Activated naive CD4-positive, alpha-beta T cell treated with anti-CD3 and anti-CD28 coated beads, Interleukin-2, amount 50 U/mL, for 16 hours (primary cell): ENCODE data around the gene TSHZ1.
"Not testable (repeated sequence)": the region's sequence is repeated elsewhere in the genome, so short reads cannot be mapped to it uniquely, and the experiment has no call there.

Experiments used
- DNase-seq: peaks from one replicate; pipeline ENCODE4 v3.0.0-alpha.2; 2020

The TSHZ1 gene

GRCh38 chr18:75320506-75320905, 109.9 kb downstream of the TSHZ1 start:
- no peak for DNase-seq

- DNase-seq = no peak
Measured at GRCh38 chr18:75321431-75321830, 110.8 kb downstream of the TSHZ1 start.

GRCh38 chr18:75322206-75322605, 111.6 kb downstream of the TSHZ1 start:
- no peak for DNase-seq

- DNase-seq = no peak
Measured at GRCh38 chr18:75323821-75324585, 113.4 kb downstream of the TSHZ1 start.

- no peak for DNase-seq
Measured at GRCh38 chr18:75324686-75325257, 114.2 kb downstream of the TSHZ1 start.

DNA sequence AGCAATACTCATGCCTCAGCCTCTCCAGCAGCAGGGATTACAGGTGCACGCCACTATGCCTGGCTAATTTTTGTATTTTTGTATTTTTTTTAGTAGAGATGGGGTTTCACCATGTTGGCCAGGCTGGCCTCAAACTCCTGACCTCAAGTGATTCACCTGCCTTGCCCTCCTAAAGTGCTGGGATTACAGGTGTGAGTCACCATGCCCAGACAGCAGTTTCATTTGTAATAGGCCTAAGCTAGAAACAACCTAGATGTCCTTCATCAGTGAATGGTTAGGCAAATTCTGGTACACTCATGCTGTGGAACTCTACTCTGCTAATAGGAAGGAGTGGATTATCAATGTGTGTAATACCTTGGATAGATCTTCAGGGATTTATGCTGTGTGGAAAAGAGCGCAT, 119.2 kb downstream of the TSHZ1 start:
- not testable (repeated sequence) for DNase-seq

- DNase-seq = no peak
Measured at GRCh38 chr18:75330308-75330707, 119.7 kb downstream of the TSHZ1 start.

DNA sequence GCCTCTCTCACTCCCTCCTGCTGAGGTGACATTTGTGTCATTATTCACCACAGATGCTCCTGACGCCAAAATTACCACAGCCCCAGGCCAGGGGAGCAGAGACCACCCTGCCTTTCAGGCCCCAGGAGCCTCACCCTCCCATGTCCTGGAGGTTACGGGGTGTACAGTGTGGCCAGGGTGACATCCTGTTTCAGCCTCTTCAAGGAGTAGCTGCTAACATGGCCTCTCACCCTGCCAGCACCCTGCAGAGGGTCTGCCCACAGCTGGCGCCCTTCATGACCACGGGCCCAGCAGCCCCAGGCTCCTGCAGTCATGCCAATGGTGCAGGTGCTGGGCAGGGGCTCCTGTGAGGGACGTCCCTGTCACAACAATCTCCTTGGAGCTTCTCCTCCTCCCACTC, 124.3 kb downstream of the TSHZ1 start:
- DNase-seq = no peak

- no peak for DNase-seq
Measured at GRCh38 chr18:75335511-75335910, 124.9 kb downstream of the TSHZ1 start.

DNA sequence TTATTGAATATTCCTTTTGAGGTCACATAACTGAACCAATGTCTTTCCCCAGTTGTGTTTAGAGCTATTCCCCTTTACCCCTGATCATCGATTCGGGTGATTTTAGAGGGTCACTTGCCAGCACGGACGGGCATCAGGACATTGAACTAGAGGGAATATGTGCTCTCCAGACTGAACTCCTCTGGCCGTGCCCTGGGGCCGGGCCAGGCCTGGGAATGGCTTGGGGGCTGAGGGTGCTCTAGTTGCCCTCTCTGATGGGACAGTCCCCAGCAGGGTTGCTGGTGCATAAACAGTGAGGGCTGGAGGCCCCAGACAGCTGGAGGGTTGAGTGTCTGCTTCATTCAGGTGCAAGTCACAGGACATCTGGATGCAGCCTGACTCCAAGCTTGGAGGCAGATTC, 126.2 kb downstream of the TSHZ1 start:
- DNase-seq = no peak

DNA sequence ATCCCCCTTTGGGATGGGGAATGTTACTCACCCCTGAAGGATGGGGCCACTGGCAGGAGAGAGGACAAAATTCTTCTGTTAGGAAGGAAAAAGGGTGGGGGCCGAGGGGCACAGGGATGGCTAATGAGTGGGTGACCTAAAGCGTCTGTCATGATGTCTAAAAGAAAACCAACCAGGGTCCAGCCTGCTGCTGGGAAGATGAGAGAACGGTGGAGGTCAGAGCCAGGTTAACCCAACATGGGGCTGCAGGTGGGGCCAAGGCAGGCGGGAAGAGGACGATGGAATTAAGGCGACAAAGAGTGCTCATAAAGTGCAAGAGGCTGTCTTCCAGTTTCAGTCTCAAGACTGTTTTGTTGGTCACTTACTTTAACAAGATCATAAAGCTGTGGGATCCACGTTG, 126.8 kb downstream of the TSHZ1 start:
- DNase-seq = no peak

DNA sequence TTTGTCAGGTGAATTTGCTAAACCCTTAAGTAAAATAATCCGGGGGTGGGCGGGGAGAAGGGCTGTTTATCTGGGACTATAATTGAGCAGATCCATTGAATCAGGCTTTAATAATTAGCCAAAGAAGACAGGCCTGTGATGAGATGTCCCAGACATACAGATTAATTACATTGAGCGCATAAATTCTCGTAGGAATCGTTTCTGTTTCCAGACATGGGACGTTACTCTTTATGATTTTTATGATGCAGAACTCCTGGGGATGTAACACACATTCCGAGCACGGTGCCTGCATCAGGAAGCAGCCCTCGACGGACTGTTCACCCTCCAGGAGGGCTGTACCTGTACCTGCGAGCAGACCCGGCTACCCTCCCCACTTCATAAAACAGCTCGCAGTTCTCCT, 128.0 kb downstream of the TSHZ1 start:
- no peak for DNase-seq
